ENCODE measurements around the gene RAP1GAP2. TPM values are rescaled to one million over a fixed set of nuclear protein-coding genes. Genes with fewer than 3 reads are reported as not detected.

RAP1GAP2 gene
- total RNA-seq, 2 experiments from 2014 or later, result 11.3 to 28.2 TPM

DNA sequence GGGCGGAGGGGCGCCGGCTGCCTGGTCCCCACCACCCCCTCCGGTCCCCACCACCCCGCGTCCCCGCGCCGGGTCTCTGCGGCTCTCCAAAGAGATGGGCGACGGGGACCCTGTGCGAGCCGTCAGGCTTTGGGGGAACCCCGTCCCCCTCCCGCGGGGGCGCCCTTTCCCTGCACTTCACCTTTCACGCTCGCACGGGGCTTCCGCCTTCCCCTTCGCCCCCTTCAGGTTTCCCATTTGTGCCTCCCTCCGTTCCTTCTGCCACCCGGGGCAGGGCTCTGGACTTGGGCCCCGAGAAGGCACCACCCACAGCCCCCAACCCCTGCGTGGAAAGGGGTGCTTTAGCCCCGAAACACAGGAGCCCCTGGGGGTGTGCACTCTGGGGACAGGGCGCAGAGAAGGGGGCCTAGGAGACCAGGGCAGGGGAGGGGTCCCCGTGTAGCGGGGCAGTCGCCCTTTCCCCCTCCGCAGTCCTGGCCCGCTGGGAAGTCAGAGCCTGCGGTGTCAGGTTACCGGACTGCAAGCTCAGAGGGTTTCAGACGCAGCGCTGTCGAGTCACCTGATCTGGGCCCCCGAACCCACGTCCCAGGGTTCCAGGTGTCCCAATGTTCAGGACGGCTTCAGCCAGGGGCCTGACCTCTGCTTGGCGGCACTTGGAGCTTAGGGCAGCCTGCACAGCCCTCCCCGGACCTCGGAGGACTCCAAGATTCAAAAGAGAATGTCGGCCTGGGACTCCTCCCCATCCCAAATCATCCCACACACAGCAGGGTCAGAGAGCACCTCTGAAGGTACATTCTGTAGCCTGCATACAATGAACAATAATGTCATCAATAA is 40.1 kb upstream of the RAP1GAP2 start:
- ChIA-PET POLR2A (no interaction called here), CTCF (ENCODE audit: unreplicated experiment) (interaction anchor here (0.5 kb wide), 1 partner anchor 902 kb away, joined by 3 read pairs; no protein-coding TSS in a partner anchor)

DNA sequence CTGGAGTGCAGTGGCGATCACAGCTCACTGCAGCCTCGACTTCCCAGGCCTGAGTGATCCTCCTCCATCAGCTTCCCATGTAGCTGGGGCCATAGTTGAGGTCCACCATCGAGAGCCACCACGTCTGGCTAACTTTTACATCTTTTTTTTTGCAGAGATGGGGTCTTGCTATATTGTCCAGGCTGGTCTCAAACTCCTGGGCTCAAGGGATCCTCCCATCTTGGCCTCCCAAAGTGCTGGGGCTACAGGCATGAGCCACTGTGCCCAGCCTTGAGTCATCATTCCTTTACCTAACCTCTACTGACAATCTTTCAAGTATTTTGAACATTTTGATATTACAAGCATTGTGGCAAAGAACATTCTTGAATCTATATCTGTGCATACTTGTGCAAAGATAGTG is 37.4 kb upstream of the RAP1GAP2 start:
- Histone ChIP-seq H3K9me3 (ENCODE audit: low read length) (no peaks in the 10 kb centered on the region), H3K4me2 (ENCODE audit: low read length) (no peak overlapping the region), H3K36me3 (ENCODE audit: insufficient read depth, low read length) (no peaks in the 10 kb centered on the region), H4K20me1 (ENCODE audit: insufficient read depth, low read length) (no peaks in the 10 kb centered on the region), H3K79me2 (ENCODE audit: insufficient read depth, low read depth, low read length) (no peaks in the 10 kb centered on the region), H3K9me2 (ENCODE audit: insufficient read depth, low read length) (no peaks in the 10 kb centered on the region), H2AFZ (ENCODE audit: low read length) (no peak overlapping the region), H3K4me3 (ENCODE audit: low read depth, low read length, poor library complexity, severe bottlenecking) (no peak overlapping the region), H3K4me1 (ENCODE audit: insufficient read depth, low read length, poor library complexity, severe bottlenecking) (no peaks in the 10 kb centered on the region), H3K27ac (ENCODE audit: low read depth, low read length, poor library complexity, severe bottlenecking) (no peak overlapping the region)
- no TSS peak for BruUV-seq (replicated peaks)
- no peak for DNase-seq (ENCODE audit: low spot score)
- POLR2A ChIA-PET, result no interaction called here
- intact Hi-C loops (cut with micrococcal nuclease; ENCODE audit: unreplicated experiment), result no loop called here
- CTCF ChIA-PET (ENCODE audit: unreplicated experiment), result no interaction called here
- no peak for TF ChIP-seq EZH2phosphoT487 (IDR thresholded peaks at IDR 0.05; ENCODE audit: borderline replicate concordance, low read depth, low read length)
- TF ChIP-seq, protein P1, sequence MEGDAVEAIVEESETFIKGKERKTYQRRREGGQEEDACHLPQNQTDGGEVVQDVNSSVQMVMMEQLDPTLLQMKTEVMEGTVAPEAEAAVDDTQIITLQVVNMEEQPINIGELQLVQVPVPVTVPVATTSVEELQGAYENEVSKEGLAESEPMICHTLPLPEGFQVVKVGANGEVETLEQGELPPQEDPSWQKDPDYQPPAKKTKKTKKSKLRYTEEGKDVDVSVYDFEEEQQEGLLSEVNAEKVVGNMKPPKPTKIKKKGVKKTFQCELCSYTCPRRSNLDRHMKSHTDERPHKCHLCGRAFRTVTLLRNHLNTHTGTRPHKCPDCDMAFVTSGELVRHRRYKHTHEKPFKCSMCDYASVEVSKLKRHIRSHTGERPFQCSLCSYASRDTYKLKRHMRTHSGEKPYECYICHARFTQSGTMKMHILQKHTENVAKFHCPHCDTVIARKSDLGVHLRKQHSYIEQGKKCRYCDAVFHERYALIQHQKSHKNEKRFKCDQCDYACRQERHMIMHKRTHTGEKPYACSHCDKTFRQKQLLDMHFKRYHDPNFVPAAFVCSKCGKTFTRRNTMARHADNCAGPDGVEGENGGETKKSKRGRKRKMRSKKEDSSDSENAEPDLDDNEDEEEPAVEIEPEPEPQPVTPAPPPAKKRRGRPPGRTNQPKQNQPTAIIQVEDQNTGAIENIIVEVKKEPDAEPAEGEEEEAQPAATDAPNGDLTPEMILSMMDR (conservative IDR thresholded peaks at IDR 0.05; ENCODE audit: low read length), result no peak

More for the DNA sequence above, 40.1 kb upstream of the RAP1GAP2 start:
- Histone ChIP-seq H3K79me2 (ENCODE audit: insufficient read depth, low read depth, low read length) (no peaks in the 10 kb centered on the region), H3K27ac (ENCODE audit: low read depth, low read length, poor library complexity, severe bottlenecking) (no peak overlapping the region), H3K9me3 (ENCODE audit: low read length) (no peaks in the 10 kb centered on the region), H2AFZ (ENCODE audit: low read length) (no peak overlapping the region), H3K4me3 (ENCODE audit: low read depth, low read length, poor library complexity, severe bottlenecking) (no peak overlapping the region), H3K9me2 (ENCODE audit: insufficient read depth, low read length) (no peaks in the 10 kb centered on the region), H4K20me1 (ENCODE audit: insufficient read depth, low read length) (no peaks in the 10 kb centered on the region), H3K4me2 (ENCODE audit: low read length) (no peak overlapping the region), H3K36me3 (ENCODE audit: insufficient read depth, low read length) (no peaks in the 10 kb centered on the region), H3K4me1 (ENCODE audit: insufficient read depth, low read length, poor library complexity, severe bottlenecking) (no peaks in the 10 kb centered on the region)
- no TSS peak for BruUV-seq (replicated peaks)
- intact Hi-C loops (cut with micrococcal nuclease; ENCODE audit: unreplicated experiment), result no loop called here
- TF ChIP-seq EZH2phosphoT487 (IDR thresholded peaks at IDR 0.05; ENCODE audit: borderline replicate concordance, low read depth, low read length), result no peak
- TF ChIP-seq, protein P1 (conservative IDR thresholded peaks at IDR 0.05; ENCODE audit: low read length), result no peak
- DNase-seq (ENCODE audit: low spot score), result no peak

- BruUV-seq (replicated peaks), result no TSS peak
- H3K9me2 ChIP-seq (ENCODE audit: insufficient read depth, low read length), result no peaks in the 10 kb centered on the region
- no peaks in the 10 kb centered on the region for H4K20me1 ChIP-seq (ENCODE audit: insufficient read depth, low read length)
- no peak overlapping the region for H3K27ac ChIP-seq (ENCODE audit: low read depth, low read length, poor library complexity, severe bottlenecking)
- H3K4me3 ChIP-seq (ENCODE audit: low read depth, low read length, poor library complexity, severe bottlenecking), result no peak overlapping the region
- no peak overlapping the region for H2AFZ ChIP-seq (ENCODE audit: low read length)
- H3K79me2 ChIP-seq (ENCODE audit: insufficient read depth, low read depth, low read length), result no peaks in the 10 kb centered on the region
- TF ChIP-seq, protein P1 (conservative IDR thresholded peaks at IDR 0.05; ENCODE audit: low read length), result no peak
- no peaks in the 10 kb centered on the region for H3K36me3 ChIP-seq (ENCODE audit: insufficient read depth, low read length)
- intact Hi-C loops (cut with micrococcal nuclease; ENCODE audit: unreplicated experiment), result no loop called here
- no peaks in the 10 kb centered on the region for H3K9me3 ChIP-seq (ENCODE audit: low read length)
- no peak for DNase-seq (ENCODE audit: low spot score)
- CTCF ChIA-PET (ENCODE audit: unreplicated experiment), result no interaction called here
- no peaks in the 10 kb centered on the region for H3K4me1 ChIP-seq (ENCODE audit: insufficient read depth, low read length, poor library complexity, severe bottlenecking)
- no peak overlapping the region for H3K4me2 ChIP-seq (ENCODE audit: low read length)
- POLR2A ChIA-PET, result no interaction called here
Observed at GRCh38 chr17:2770129-2770528, 26.1 kb upstream of the RAP1GAP2 start.
